Esophagus muscularis mucosa (tissue), 4 donors: ENCODE results near the gene DRAP1.

ENCODE experiments used
- EP300 ChIP-seq: sonication (generic); formaldehyde crosslinking; IDR thresholded peaks from one replicate; pipeline ENCODE4 v1.6.1; 2017; ENCODE audit warnings: antibody characterized with exemption
- POLR2A ChIP-seq: fragments of 450-650 bp; IDR thresholded peaks from one replicate; pipeline ENCODE4 v1.6.1; 2017; ENCODE audit warnings: antibody characterized with exemption, moderate library complexity, mild to moderate bottlenecking, low read depth
- POLR2AphosphoS5 ChIP-seq, 2 donors: sonication (generic); formaldehyde crosslinking; IDR thresholded peaks; one replicate each; pipeline ENCODE4 v1.6.1; 2017; ENCODE audit warnings: antibody characterized with exemption in 2 of 2
- TF ChIP-seq, protein P1 (sequence below), 3 experiments: fragments of 200-600 bp in 2 of 3; fragments of 450-650 bp in 1 of 3; sonication (generic) in 2 of 3; IDR thresholded peaks; one replicate each; pipeline ENCODE4 v1.5.1; 2017 to 2019; ENCODE audit warnings: antibody characterized with exemption in 3 of 3, mild to moderate bottlenecking in 2 of 3, moderate library complexity in 1 of 3

DNA sequence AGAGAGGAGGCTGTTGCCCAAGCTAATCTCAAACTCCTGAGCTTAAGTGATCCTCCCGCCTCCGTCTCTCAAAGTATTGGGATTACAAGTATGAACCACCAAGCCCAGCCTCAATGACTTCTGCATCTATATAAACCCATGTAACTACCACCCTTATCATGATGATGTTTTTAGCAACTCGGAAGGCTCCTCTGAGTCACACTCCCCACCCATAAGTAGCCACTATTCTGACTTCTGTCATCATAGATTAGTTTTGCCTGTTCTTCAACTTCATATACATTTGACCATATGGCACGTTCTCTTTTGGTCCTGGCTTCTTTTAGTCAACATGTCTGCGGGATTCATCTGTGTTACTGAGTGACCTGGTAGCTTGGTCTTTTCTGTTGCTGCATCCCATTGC lies 12.6 kb upstream of the DRAP1 start:
- TF ChIP-seq, protein P1, sequence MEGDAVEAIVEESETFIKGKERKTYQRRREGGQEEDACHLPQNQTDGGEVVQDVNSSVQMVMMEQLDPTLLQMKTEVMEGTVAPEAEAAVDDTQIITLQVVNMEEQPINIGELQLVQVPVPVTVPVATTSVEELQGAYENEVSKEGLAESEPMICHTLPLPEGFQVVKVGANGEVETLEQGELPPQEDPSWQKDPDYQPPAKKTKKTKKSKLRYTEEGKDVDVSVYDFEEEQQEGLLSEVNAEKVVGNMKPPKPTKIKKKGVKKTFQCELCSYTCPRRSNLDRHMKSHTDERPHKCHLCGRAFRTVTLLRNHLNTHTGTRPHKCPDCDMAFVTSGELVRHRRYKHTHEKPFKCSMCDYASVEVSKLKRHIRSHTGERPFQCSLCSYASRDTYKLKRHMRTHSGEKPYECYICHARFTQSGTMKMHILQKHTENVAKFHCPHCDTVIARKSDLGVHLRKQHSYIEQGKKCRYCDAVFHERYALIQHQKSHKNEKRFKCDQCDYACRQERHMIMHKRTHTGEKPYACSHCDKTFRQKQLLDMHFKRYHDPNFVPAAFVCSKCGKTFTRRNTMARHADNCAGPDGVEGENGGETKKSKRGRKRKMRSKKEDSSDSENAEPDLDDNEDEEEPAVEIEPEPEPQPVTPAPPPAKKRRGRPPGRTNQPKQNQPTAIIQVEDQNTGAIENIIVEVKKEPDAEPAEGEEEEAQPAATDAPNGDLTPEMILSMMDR (IDR thresholded peaks at IDR 0.05) = no peak
- TF ChIP-seq EP300 (no peak), POLR2A (no peak), POLR2AphosphoS5 (IDR thresholded peaks at IDR 0.05) (no peak)
